Left cardiac atrium (tissue), 4 donors: ENCODE measurements around the gene HRC. TPM values are rescaled to one million over a fixed set of nuclear protein-coding genes. Genes with fewer than 3 reads are reported as not detected.

Experiments used
- ATAC-seq, 2 donors: fragments of 200-7000 bp; cut with Tn5 transposase; one replicate each; pipeline ENCODE4 v1.9.1; 2020; ENCODE audit warnings: mild to moderate bottlenecking in 2 of 2, moderate library complexity in 2 of 2
- DNase-seq: peaks from one replicate; pipeline ENCODE4 v3.0.0-alpha.2; 2020
- intact Hi-C, 2 donors: fragments of 100-400 bp; cut with DNase I; formaldehyde crosslinking; loops; one replicate each; pipeline versions ENCODE4 v1.14.1 to v1.15.1; 2022 to 2023
- total RNA-seq, 2 donors: library from RNA; stranded (reverse); fragmentation: NEBNext Ultra II Directional; extraction: Animal tissue kit (Norgen Biotek cat#: 25700); gene quantifications; one replicate each; pipeline ENCODE4 v1.2.1, GENCODE V29; 2021
- donor health status: DM: no; HTN: yes; CAD: no.
- donor health status: DM: no; HTN: yes; CAD: no; lungs with severe emphysema.
- donor health status: DM: yes; HTN: yes; CAD: no.
- donor health status: Dilated cardiomyopathy.

Gene HRC
- total RNA-seq, 2 donors from 2014 or later: 480 to 499 TPM

GRCh38 chr19:49104229-49104864 lies 50.8 kb downstream of the HRC start:
- DNase-seq (no peak), ATAC-seq (no peak)
- intact Hi-C loops: loop anchor here in 1 of 2 donors (5.0 kb wide), 1 partner anchor 98 kb away; no protein-coding TSS in a partner anchor

- no peak for ATAC-seq
- no peak for DNase-seq
- intact Hi-C loops: loop anchor here in 1 of 2 donors (5.0 kb wide), 1 partner anchor 99 kb away; no protein-coding TSS in a partner anchor
Observed at GRCh38 chr19:49103331-49104085, 51.7 kb downstream of the HRC start.

GRCh38 chr19:49102303-49102702 lies 52.9 kb downstream of the HRC start:
- DNase-seq (no peak), ATAC-seq (no peak)
- intact Hi-C loops: loop anchor here in 1 of 2 donors (5.0 kb wide), 1 partner anchor 100 kb away; no protein-coding TSS in a partner anchor

Other genes starting within 250 kb of the HRC start
- not detected for gene DHDH, start 221.7 kb downstream of the HRC start, total RNA-seq
- gene BAX, start 200.5 kb downstream of the HRC start, total RNA-seq: 10 to 100 TPM; 28.8 to 36.1 TPM
- gene FTL, start 190.1 kb downstream of the HRC start, total RNA-seq: 1,000 to 10,000 TPM; 1,813 to 2,086 TPM
- 10 to 100 TPM; 66.4 to 95.7 TPM for gene GYS1, start 162.1 kb downstream of the HRC start, total RNA-seq
- 10 to 100 TPM; 39.3 to 50.0 TPM for gene RUVBL2, start 161.5 kb downstream of the HRC start, total RNA-seq
- gene LHB, start 138.3 kb downstream of the HRC start, total RNA-seq: under 1 TPM in 1 of 2 donors, not detected in 1; 0.55 TPM
- gene CGB3, start 131.1 kb downstream of the HRC start, total RNA-seq: not detected
- gene CGB2, start 123.5 kb downstream of the HRC start, total RNA-seq: not detected
- not detected for gene CGB1, start 118.5 kb downstream of the HRC start, total RNA-seq
- not detected for gene CGB5, start 111.5 kb downstream of the HRC start, total RNA-seq
- gene CGB8, start 106.3 kb downstream of the HRC start, total RNA-seq: not detected
- under 1 TPM in 1 of 2 donors, not detected in 1; 0.29 TPM for gene CGB7, start 97.6 kb downstream of the HRC start, total RNA-seq
- gene NTF4, start 90.6 kb downstream of the HRC start, total RNA-seq: 1 to 10 TPM in 1 of 2 donors, under 1 TPM in 1; 0.81 to 1.2 TPM
- gene KCNA7, start 82.7 kb downstream of the HRC start, total RNA-seq: 1 to 10 TPM; 2.4 to 3.0 TPM
- gene SNRNP70, start 69.9 kb downstream of the HRC start, total RNA-seq: 100 to 1,000 TPM in 1 of 2 donors, 10 to 100 TPM in 1; 98.3 to 134 TPM
- gene LIN7B, start 41.0 kb downstream of the HRC start, total RNA-seq: 10 to 100 TPM; 11.4 to 14.9 TPM
- gene C19orf73, start 36.3 kb downstream of the HRC start, total RNA-seq: 1 to 10 TPM in 1 of 2 donors, under 1 TPM in 1; 0.47 to 1.6 TPM
- gene PPFIA3, start 35.9 kb downstream of the HRC start, total RNA-seq: 10 to 100 TPM in 1 of 2 donors, 1 to 10 TPM in 1; 6.7 to 11.5 TPM
- gene TRPM4, start 2.4 kb upstream of the HRC start, total RNA-seq: 10 to 100 TPM; 24.4 to 30.6 TPM
- gene SLC6A16, start 169.8 kb upstream of the HRC start, total RNA-seq: 1 to 10 TPM; 1.1 to 2.0 TPM
- gene CD37, start 180.0 kb upstream of the HRC start, total RNA-seq: 10 to 100 TPM in 1 of 2 donors, 1 to 10 TPM in 1; 7.1 to 10.6 TPM
- gene TEAD2, start 207.0 kb upstream of the HRC start, total RNA-seq: 10 to 100 TPM; 43.8 to 45.0 TPM
- not detected for gene DKKL1, start 208.5 kb upstream of the HRC start, total RNA-seq
- gene KASH5, start 232.9 kb upstream of the HRC start, total RNA-seq: not detected